T-helper 2 cell treated with Interferon-gamma antibody and Interleukin-4, amounts not matched to agents 100 ng/mL and 5 ng/mL, for 36 hours (primary cell): ENCODE measurements around the gene AGBL1. TPM values are rescaled to one million over a fixed set of nuclear protein-coding genes. Genes with fewer than 3 reads are reported as not detected.
"Not testable (repeated sequence)": the region's sequence is repeated elsewhere in the genome, so short reads cannot be mapped to it uniquely, and the experiment has no call there.

ENCODE experiments used
- intact Hi-C: fragments of 100-400 bp; cut with micrococcal nuclease; formaldehyde crosslinking; loops from one replicate; pipeline ENCODE4 v1.15.1; 2023
- total RNA-seq: library from RNA; stranded (reverse); gene quantifications from 2 replicates; pipeline ENCODE4 v1.2.3, GENCODE V29; 2022

Gene AGBL1
- total RNA-seq, 1 donor from 2014 or later, result not detected

DNA sequence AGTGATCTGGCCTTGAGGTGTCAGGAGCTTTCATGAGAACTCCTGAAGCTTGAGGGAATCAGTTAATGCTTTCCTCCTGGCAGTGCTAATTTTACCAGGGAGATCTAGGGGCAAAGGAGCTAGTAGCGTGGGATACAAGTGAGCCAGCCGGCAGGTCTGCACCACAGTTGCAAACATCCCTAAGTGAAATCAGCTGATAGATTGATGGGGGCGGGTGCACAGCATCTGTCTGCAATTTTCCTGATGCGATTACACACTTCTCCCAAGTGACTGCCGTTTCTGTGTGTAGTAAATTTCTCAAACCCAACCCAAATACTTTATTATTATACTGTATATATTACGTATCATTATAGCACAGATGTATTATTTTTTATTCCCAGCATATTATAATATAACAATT is 304.5 kb downstream of the AGBL1 start:
- intact Hi-C loops, result no loop called here

DNA sequence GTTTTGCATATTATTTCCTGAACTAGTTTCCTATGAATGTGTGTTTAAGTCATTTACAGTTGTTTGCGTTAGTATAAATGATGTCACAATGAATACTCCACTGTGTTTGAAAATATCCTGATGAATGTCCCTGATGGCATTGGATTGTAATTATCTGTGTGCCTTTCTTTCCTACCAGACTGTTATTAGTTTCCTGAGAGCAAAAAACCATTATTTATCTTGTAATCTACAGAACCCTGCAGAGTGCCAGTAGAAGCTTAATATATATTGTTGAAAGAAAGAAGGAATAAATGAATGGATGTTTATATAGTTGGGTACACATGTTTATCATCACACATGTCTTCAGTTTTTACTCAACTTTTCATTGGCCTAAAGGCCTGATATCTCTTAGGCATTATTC is 312.6 kb downstream of the AGBL1 start:
- intact Hi-C loops, result no loop called here

DNA sequence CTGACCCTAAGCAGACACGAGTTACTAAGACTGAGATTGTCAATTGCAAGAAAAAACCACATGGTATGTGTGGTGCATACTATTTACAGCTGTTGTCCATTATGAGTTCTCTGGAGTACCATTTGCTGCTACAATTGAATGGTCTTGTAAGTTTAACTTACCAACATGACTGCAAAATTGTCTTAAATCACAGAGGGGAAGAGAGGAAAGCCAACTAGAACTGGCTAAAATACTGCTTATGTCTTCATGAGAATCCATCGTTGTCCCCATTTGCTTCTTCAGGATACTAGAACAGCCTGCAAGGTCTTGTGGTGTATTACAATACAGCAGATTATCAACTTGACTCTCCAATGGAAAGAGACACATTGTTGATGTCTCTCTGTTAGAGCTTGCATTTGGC is 313.2 kb downstream of the AGBL1 start:
- intact Hi-C loops, result no loop called here

DNA sequence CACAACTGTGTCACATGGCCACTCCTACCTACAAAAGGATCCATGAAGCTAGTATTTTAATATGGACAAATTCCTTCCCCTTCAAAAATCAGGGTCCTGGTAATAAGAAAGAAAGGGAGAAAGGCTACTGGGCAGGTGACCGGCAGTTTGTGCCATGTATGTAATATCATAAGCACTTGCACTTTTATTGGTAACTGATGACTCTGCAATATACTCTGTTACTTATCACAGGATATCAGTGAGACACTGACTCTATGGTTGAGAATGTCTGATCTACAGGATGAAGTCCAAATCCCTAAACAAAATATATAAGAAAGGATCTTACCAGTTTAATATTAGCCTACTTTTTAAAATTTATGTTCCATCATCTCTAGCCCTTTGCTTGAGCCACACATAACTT is 315.2 kb downstream of the AGBL1 start:
- intact Hi-C loops, result no loop called here

DNA sequence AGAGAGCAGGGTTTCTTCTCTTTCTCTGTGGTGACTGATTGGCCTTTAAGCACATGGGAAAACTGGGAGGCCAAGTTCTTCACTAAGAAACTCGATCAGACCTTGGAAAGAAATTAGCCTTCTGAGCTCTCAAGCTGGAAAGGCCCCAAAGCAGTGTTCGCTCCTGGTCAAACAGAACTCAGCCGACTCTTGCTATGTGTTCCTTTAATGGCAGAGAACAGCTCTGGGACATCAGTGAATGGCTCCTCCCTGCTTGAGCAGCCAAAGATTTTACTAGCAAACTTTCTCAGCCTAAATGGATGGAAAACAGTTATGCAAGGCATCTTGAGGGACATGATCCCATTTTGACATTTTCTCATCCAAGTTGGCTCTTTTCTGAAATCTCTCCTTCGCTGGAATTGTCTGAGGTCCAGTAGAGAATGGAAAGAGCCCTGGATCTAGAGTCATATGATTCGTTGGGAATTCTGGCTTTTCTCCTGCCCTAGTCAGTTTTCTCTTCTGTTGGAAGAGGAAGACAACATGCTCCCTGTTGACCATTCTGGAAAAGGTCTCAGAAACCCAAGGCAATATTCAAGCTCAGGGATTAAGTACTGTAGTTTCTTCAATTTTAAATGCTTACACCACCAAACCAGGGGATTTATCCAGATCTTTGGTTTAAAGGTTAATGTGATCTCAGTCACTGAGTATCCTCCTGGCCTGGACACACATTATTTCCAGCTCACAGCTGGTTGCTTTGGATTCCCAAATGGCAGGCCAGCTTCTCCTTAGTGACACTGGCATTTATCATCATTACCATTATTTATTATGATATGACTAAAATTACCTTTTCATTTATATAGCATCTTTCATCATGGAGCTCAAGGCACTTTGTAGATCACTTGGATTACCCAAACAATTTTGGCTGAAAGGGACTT is 319.6 kb downstream of the AGBL1 start:
- intact Hi-C loops, result no loop called here

DNA sequence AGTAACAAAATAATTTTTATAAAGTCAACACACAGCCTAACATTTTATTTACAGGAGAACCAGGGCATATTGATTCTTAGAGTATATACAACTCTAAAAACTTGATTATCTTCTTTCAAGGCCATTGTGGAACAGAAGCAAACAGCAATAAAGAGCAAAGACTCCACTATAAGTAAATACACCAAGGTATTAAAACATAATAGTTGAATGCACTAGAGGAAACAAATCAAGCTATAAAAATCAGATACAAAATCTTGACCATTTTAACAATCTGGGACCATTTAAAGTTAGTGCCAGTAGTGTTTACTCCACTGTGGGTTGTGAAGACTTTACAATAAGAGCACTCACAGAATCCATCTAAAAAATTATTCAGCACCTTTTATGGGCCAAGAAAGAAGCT is 323.6 kb downstream of the AGBL1 start:
- intact Hi-C loops, result no loop called here

DNA sequence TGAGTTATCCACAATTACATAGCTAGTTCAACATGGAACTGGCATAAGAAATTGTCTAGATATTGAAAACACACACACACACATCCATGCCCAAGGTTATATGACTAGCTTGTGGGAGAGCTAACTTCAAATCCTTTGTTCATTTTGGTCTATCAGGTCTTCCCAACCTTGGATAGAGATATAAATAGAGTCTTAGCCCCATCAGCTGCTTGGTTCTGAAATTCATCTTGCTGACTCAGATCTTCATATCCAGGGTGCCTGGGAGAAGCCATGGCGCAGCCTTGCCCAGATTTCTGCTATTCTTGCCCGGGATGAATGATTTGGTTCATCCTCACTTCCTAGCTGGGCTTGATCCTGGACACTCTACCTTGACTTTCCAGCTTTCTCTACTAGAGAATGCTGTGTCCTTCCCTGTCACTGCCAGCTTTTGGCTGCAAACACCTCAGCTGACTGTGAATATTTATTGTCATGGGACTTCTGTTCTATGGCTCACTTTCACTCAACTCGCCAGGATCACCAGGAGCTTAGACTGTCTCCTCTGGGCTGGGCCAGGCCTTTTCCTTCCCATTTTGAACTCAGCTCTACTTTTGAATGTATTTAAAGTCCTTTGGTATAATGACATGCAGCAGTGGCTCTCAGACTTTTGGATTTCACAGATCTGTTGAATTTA is 324.4 kb downstream of the AGBL1 start:
- intact Hi-C loops, result no loop called here

DNA sequence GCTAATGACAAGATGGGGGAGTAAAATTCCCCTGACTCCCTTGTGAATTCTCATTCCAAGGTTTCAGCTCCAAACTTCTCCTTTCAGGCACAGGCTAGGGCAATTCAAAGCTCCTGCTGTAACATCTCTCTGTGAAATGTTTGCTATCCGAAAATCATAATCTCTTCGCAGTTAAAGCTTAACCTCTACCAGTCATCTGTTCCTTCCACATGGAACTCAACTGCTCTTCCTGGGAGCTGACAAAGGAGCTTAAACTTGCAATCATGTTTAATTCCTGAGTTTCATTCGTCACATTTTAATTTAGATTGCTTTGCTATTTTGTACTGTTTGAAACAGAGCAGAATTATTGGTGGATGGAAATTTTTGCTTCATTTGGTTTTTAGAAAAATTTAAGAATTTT is 328.6 kb downstream of the AGBL1 start:
- intact Hi-C loops, result no loop called here

DNA sequence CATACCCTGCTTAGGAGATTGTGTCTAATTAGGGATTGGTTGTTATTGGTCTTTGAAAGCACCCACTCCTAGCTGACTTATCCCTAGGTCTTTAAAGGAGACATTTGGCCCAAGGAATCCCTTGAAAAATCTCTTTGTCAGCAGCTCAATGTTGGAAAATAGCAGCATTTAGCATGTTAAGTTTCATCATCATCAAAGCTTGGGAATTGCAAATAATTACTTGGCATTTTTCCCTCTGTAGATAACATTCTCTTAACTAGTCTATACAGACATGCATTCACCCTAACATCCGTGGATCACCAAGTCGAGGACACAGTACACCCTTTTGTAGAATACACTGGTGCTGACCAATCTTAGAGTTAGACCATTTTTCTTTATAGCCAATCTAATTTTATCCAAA is 332.2 kb downstream of the AGBL1 start:
- intact Hi-C loops, result no loop called here

DNA sequence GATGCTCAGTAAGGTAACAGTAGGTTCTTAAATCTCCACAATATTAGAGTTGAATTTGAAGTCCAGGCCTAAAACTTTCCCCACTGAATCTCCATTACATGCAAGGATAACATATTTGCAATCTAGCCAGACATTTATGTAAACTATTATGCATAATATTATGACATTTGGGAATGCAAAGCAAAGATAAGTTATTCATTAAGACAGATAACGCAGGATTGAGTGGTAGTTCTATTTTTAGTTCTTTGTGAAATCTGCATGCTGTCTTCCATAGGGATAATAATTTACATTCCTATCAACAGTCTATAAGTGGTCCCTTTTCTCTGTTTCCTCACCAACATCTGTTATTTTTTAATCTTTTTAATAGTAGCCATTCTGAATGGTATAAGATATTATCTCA is 333.5 kb downstream of the AGBL1 start:
- intact Hi-C loops, result no loop called here

DNA sequence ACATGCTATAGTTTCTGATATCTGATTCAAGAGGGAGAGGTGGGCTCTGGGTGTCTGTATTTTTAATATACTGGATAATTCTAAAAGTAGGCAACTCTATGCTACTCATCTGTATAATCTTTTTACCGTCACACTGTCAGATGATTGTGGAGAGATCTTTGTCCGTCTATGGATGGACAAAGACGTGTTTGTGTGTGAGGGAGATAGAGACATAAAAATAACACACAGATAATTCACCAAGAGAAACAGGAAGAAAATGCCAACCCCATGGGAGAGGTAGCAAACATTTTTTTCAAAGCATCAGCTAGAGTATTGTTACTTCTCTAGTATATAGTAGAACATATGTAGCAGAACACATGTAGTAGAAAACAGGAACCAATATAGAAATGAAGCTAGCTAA is 346.1 kb downstream of the AGBL1 start:
- intact Hi-C loops, result no loop called here

DNA sequence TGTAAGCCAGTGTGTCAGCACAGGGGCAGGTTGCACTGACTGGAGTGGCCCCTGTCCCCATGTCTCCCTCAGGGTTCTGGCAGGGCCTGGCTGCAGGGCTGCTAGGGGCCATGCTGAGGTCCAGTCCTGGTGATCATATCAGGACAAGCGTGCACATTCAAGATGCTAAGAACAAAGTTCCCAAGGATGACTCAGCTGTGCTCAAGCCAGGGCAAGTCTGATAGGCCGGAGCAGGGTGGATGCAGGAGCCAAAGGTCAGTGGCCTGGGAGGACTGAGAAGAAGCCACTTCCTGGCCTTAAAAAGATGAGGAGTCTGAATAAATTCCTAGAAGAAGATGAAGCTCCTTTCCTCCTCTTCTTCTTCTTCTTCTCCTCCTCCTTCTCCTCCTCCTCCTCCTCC is 353.2 kb downstream of the AGBL1 start:
- intact Hi-C loops, result no loop called here

DNA sequence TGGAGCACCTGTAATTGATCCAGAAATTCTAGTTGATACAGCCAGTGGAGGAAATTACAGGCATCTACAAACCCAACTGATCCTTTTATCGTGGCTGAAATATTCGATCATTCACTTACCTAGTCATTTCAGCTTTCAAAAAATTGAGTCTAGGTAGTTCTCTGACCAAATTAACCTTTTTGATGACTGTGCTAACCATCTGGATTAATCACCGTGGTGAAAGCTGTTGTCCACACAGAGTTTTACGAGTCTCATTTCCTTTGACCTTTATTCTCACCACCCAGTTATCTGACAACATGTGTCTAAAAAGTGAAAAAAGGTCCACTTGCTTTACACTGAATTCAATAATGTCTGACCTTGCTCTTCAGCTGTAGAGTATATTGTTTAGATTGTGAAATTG is 354.3 kb downstream of the AGBL1 start:
- intact Hi-C loops, result no loop called here

DNA sequence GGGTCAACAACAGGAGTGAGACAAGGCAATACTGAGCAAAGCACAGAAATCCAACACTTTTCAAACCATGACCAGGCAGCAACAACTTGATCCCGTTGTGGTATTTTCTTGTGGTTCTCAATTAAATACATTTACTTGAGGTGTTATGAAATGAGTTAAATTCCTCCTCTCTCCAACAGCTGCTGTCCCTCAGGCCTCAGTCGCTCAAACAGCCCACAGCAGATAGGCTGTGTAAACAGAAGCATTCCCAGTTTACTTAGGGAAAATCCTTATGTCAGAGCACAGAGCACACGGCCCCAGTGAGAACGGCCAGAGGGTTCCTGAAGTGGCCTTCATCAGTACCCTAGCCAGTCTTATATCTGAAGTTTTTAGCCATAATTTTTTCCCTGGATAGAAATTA is 359.9 kb downstream of the AGBL1 start:
- intact Hi-C loops, result no loop called here

DNA sequence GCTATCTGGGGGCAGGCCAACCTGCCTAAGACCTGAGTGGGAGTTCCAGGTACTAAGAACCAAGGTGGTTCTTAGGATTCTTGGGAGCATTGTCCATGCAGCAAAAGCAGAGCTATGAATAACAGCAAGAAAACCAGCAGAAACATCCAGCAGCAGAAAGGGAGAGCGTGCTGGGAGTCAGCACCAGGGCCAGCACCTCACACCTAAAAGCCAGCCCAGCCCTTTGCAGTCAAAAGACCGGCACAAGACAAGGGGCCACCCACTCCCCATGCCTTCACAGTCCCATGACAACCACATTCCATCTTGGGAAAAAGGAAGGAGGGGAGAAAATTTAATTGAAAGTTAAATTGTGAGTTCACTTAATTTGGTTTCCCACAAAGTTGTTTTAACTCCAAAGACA is 364.9 kb downstream of the AGBL1 start:
- intact Hi-C loops, result no loop called here

DNA sequence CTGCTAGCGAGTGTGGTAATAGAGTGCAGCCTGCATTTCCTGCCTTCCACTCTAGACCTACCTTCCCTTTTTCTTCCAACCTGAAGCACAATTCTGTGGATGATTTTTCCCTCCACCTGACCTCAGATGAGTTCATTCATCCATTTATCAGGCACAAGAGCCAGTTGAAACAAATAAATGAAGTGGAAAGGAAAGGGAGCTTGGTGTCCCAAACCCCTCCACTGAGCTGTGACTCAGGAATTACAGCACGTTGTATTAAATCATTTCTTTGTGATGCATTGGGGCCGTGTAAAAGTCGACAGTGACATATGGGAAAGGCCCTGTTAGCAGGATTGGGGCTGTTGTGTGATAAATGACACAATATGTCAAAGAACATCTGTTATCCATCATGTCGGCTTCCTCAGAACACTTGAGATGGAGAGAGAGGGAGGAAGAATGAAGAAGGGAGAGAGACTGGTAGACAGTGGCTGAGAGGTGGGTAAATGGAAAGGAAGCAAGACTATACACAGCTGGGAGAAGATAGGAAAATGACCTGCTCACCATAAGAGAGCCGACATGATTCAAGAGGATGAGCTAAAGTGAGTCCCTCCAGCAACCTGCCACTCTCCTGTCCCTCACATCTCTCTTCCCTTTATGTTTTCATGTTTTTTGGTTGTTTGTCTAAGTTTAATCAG is 366.0 kb downstream of the AGBL1 start:
- intact Hi-C loops, result no loop called here

DNA sequence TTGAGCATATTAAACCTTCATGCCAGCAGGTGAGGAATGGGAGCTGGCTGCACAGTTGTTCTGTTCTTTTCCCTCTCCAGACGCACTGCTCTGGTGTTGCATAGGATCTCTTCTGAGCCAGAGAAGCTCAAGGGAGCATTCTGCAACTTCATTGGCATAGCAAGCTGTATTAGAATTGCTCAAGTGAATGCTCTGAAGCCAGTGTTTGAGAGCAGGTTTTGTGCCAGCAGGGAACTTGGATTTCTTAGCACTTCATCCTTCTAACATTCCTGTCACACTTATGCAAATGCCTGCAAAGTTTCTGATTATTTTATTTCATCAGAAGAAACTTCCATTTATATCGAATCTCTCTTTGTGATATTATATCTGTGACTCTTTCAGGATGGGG is 366.6 kb downstream of the AGBL1 start:
- intact Hi-C loops, result no loop called here

DNA sequence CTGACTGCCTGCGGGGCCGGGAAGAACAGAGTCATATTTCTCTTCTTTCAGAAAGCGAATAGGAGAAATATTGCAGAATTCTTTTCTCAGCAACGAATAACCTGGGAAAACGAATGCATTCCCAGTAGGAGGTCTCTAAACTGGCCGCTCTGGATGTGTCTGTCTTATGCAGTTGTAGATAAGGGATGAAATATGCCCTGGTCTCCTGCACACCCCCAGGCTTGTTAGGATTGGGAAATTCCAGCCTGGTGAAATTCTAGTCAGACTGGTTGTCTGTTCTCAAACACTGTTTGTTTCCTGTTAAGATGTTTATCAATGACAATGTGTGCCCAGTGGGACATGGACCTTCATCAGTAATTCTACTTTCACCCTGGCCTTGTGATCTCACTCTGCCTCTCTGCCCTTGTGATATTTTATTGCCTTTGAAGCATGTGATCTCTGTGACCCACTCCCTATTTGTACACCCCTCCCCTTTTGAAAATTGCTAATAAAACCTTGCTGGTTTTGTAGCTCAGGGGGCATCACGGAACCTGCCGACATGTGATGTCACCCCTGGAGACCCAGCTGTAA is 385.9 kb downstream of the AGBL1 start:
- intact Hi-C loops, result not testable (repeated sequence)

DNA sequence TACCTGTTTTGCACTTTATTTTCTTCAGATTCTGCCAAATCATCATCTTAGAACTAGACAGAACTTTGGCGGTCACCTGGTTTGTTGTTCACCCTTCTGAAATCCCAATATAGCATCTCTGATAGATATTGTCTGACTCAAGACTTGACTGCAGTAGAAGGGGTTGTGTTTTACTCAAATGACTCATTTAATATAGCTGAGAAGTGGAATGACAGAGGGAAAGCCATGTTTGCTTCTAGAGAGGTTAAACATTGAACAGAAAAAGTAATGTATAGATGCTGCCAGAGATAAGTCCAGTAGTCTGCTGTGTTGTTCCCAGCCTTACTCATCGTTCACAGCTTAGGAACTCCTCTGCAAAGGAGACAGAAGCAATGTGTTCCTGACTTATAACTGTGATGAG is 402.0 kb downstream of the AGBL1 start:
- intact Hi-C loops, result no loop called here

DNA sequence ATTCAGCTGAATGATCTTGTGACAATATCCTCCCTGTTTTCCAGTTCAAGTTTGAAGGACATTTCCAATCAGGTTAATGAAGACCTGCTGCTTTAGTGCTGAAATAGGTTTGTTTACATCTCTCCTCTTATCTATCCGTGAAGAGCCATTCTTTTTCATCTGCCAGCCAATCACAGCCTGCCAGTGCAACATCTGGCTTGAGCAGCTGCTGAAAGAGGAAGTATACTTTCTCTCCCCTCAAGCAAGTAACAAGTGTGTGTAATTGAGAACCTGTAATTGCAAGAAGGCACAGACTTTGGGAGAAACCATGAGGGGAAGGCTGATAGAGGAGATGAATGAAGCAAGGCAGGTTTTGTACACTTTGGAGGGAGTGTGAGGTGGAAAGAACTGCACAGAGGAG is 404.3 kb downstream of the AGBL1 start:
- intact Hi-C loops, result no loop called here

DNA sequence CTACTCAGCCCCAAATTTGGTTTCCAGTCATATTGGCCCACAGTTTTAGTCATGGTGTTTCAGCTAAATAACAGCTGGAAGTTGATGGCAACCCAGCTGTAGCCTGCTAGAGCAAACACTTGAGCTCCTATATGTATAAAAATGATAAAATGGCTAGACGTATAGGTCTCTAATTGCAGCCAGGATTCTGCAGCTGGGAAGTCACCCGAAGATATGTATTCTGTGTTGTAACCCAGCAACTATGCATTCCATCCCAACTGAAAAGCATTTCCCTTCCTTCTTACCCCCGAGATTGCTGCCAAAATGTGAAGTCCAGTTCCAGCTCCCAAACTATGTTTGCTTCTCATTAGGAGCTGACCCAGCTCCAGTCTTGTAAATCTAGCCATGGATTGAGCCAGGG is 408.4 kb downstream of the AGBL1 start:
- intact Hi-C loops, result no loop called here

DNA sequence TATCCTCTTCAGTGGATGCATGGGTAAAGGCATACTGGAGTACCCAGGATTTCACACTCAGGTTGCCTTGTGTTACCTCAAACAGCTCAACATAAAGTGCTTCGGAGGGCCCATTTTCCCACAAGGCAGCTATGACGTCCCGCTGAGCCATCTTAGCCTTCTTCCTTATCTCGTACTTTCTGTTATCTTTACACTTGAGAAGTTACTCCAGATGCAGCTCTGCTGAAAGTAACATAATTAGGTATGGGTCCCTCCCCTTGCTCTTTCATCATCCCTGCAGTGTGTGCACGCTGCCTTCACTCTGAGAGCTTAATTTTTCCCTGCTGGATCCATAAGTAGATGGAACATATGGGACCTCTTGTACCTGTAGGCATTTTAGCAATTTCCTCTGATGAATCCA is 410.3 kb downstream of the AGBL1 start:
- intact Hi-C loops, result no loop called here
